ENCODE data around the gene CFAP61.

The CFAP61 gene

GRCh38 chr20:20297752-20298151 is 245.4 kb downstream of the CFAP61 start:
- H3K4me3 ChIP-seq (ENCODE audit: low read depth, low read length) = no peak overlapping the region
- in situ Hi-C loops (cut with HindIII; ENCODE audit: low sequenced_read_pairs) = no loop called here
- DNase-seq (ENCODE audit: low read depth, low spot score) = no peak
- TF ChIP-seq CTCF (IDR thresholded peaks at IDR 0.05; ENCODE audit: low read depth, low read length) = no peak

GRCh38 chr20:20299904-20300303 is 247.6 kb downstream of the CFAP61 start:
- no peak overlapping the region for H3K4me3 ChIP-seq (ENCODE audit: low read depth, low read length)
- no peak for DNase-seq (ENCODE audit: low read depth, low spot score)
- TF ChIP-seq CTCF (IDR thresholded peaks at IDR 0.05; ENCODE audit: low read depth, low read length) = no peak
- in situ Hi-C loops (cut with HindIII; ENCODE audit: low sequenced_read_pairs) = no loop called here

GRCh38 chr20:20303320-20303719 is 251.0 kb downstream of the CFAP61 start:
- no peak for TF ChIP-seq CTCF (IDR thresholded peaks at IDR 0.05; ENCODE audit: low read depth, low read length)
- DNase-seq (ENCODE audit: low read depth, low spot score) = no peak
- in situ Hi-C loops (cut with HindIII; ENCODE audit: low sequenced_read_pairs) = no loop called here
- H3K4me3 ChIP-seq (ENCODE audit: low read depth, low read length) = no peak overlapping the region

- no peak overlapping the region for H3K4me3 ChIP-seq (ENCODE audit: low read depth, low read length)
- DNase-seq (ENCODE audit: low read depth, low spot score) = no peak
- in situ Hi-C loops (cut with HindIII; ENCODE audit: low sequenced_read_pairs) = no loop called here
- TF ChIP-seq CTCF (IDR thresholded peaks at IDR 0.05; ENCODE audit: low read depth, low read length) = no peak
Observed at GRCh38 chr20:20303742-20304141, 251.4 kb downstream of the CFAP61 start.

- H3K4me3 ChIP-seq (ENCODE audit: low read depth, low read length) = no peak overlapping the region
- no peak for DNase-seq (ENCODE audit: low read depth, low spot score)
- TF ChIP-seq CTCF (IDR thresholded peaks at IDR 0.05; ENCODE audit: low read depth, low read length) = no peak
- in situ Hi-C loops (cut with HindIII; ENCODE audit: low sequenced_read_pairs) = no loop called here
Observed at GRCh38 chr20:20304942-20305341, 252.6 kb downstream of the CFAP61 start.

- no peak for TF ChIP-seq CTCF (IDR thresholded peaks at IDR 0.05; ENCODE audit: low read depth, low read length)
- no peak overlapping the region for H3K4me3 ChIP-seq (ENCODE audit: low read depth, low read length)
- DNase-seq (ENCODE audit: low read depth, low spot score) = no peak
- in situ Hi-C loops (cut with HindIII; ENCODE audit: low sequenced_read_pairs) = no loop called here
Observed at GRCh38 chr20:20312562-20312961, 260.2 kb downstream of the CFAP61 start.

GRCh38 chr20:20317195-20317594 is 264.9 kb downstream of the CFAP61 start:
- TF ChIP-seq CTCF (IDR thresholded peaks at IDR 0.05; ENCODE audit: low read depth, low read length) = no peak
- no peak for DNase-seq (ENCODE audit: low read depth, low spot score)
- in situ Hi-C loops (cut with HindIII; ENCODE audit: low sequenced_read_pairs) = no loop called here
- H3K4me3 ChIP-seq (ENCODE audit: low read depth, low read length) = no peak overlapping the region

All from astrocyte of the spinal cord (primary cell).